ENCODE results near the gene USP47.

- no peak for TF ChIP-seq POLR2A (IDR thresholded peaks at IDR 0.05; ENCODE audit: low read length)
- TF ChIP-seq GATA1 (IDR thresholded peaks at IDR 0.05; ENCODE audit: low read depth, low read length): no peak
These were observed 125.3 kb downstream of the USP47 start for GRCh38 chr11:11966826-11967668.
